Measurements from ENCODE around the gene BMP8B. TPM values are rescaled to one million over a fixed set of nuclear protein-coding genes. Genes with fewer than 3 reads are reported as not detected.

BMP8B gene
- polyA plus RNA-seq, 1 of the 3 experiments (the other 2 are of a cell fraction): 0.07 TPM

GRCh38 chr1:39816415-39817090 is 27.9 kb upstream of the BMP8B start:
- Histone ChIP-seq H2AFZ (ENCODE audit: low read depth) (no peak overlapping the region), H3K36me3 (replicated peaks in 1 of 2; ENCODE audit: control insufficient read depth in 1 of 2, insufficient read depth in 2 of 2, low read length in 1 of 2) (no peaks in the 10 kb centered on the region), H3K9ac (no peak overlapping the region), H3K27ac (ENCODE audit: low read depth in 2 of 2, low read length in 1 of 2) (no peak overlapping the region), H3K4me3 (ENCODE audit: low read depth in 2 of 2, low read length in 1 of 2) (no peak overlapping the region), H3K4me1 (ENCODE audit: control insufficient read depth in 1 of 2, insufficient read depth in 2 of 2, low read depth in 1 of 2, low read length in 1 of 2) (no peaks in the 10 kb centered on the region), H3K9me3 (no peaks in the 10 kb centered on the region), H3K27me3 (ENCODE audit: insufficient read depth) (peaks cover 5% of the 10 kb centered on the region; the same call in 1 of the 2 replicates), H3F3A (replicated peaks; ENCODE audit: insufficient read depth) (no peaks in the 10 kb centered on the region), H3K79me2 (ENCODE audit: insufficient read depth) (no peaks in the 10 kb centered on the region), H3K9me2 (no peaks in the 10 kb centered on the region), H3K4me2 (no peak overlapping the region), H4K20me1 (ENCODE audit: insufficient read depth) (no peaks in the 10 kb centered on the region)
- ChIA-PET CTCF (interaction anchor here (0.6 to 9.1 kb wide), 23 partner anchors 11 to 230 kb away, joined by 3 to 126 read pairs (median 4); partner anchors contain the start of gene MYCL), POLR2A (interaction anchor here (0.6 kb wide), 1 partner anchor 262 kb away, joined by 3 read pairs; no protein-coding TSS in a partner anchor)
- DNase-seq: peak; percentile 86
- WGBS (ENCODE audit: low lambda C conversion rate): 13% methylated on average over 8 of the region's 11 CpGs
- no peak for TF ChIP-seq FOXJ3 (CRISPR knock-in tag; IDR thresholded peaks at IDR 0.05)
- peak; percentile 83 for TF ChIP-seq RAD21 (IDR thresholded peaks at IDR 0.05; ENCODE audit: low read length)
- TF ChIP-seq MXI1 (IDR thresholded peaks at IDR 0.05; ENCODE audit: low read depth, low read length): no peak
- no peak for TF ChIP-seq RFX5 (IDR thresholded peaks at IDR 0.05; ENCODE audit: low read length)
- no peak for TF ChIP-seq CHD2 (IDR thresholded peaks at IDR 0.05; ENCODE audit: low read length, partially characterized antibody)
- no peak for TF ChIP-seq JUND (IDR thresholded peaks at IDR 0.05)
- no peak for TF ChIP-seq SIN3A (IDR thresholded peaks at IDR 0.05; ENCODE audit: borderline replicate concordance, low read depth, low read length)
- peak; percentile 86 for TF ChIP-seq SMC3 (IDR thresholded peaks at IDR 0.05; ENCODE audit: low read depth, low read length)
- TF ChIP-seq CTCF (IDR thresholded peaks at IDR 0.05): peak; percentile 94
- TF ChIP-seq EP300 (IDR thresholded peaks at IDR 0.05; ENCODE audit: borderline replicate concordance in 1 of 2, low read depth in 1 of 2, low read length in 1 of 2): no peak
- no peak for TF ChIP-seq NRF1 (IDR thresholded peaks at IDR 0.05; ENCODE audit: low read depth, low read length)
- TF ChIP-seq TEAD4 (IDR thresholded peaks at IDR 0.05; ENCODE audit: borderline replicate concordance, insufficient read depth): no peak
- no peak for TF ChIP-seq YY1 (IDR thresholded peaks at IDR 0.05; ENCODE audit: low read depth)
- TF ChIP-seq EZH2phosphoT487 (IDR thresholded peaks at IDR 0.05; ENCODE audit: borderline replicate concordance, low read depth): no peak
- no peak for TF ChIP-seq NFIC (IDR thresholded peaks at IDR 0.05; ENCODE audit: borderline replicate concordance)
- TF ChIP-seq USF2 (IDR thresholded peaks at IDR 0.05; ENCODE audit: borderline replicate concordance, low read depth, low read length): no peak
- TF ChIP-seq TCF12 (IDR thresholded peaks at IDR 0.05): no peak
- no peak for TF ChIP-seq ELF1 (IDR thresholded peaks at IDR 0.05)
- TF ChIP-seq GATA2 (CRISPR knock-in tag; IDR thresholded peaks at IDR 0.05): no peak
- no peak for TF ChIP-seq MEF2A (IDR thresholded peaks at IDR 0.05; ENCODE audit: borderline replicate concordance, low read depth)
- no peak for TF ChIP-seq GABPA (IDR thresholded peaks at IDR 0.05; ENCODE audit: low read depth)
- TF ChIP-seq FOXM1 (IDR thresholded peaks at IDR 0.05; ENCODE audit: low read depth): no peak
